A172 (cell line): ENCODE measurements around the gene SMIM7. TPM values are rescaled to one million over a fixed set of nuclear protein-coding genes. Genes with fewer than 3 reads are reported as not detected.
"Not testable (repeated sequence)": the region's sequence is repeated elsewhere in the genome, so short reads cannot be mapped to it uniquely, and the experiment has no call there.

ENCODE experiments used
- DNase-seq: peaks from one replicate; pipeline ENCODE4 v3.0.0-alpha.2; 2015; ENCODE audit warnings: low spot score
- total RNA-seq: library from RNA; depleted of rRNA; stranded (reverse); fragments of >200 nt; shearing (Covaris generic); gene quantifications from 2 replicates; pipeline ENCODE4 v1.2.3, GENCODE V29; 2014

Gene SMIM7
- total RNA-seq, 1 experiment from 2014 or later, result 132 TPM

GRCh38 chr19:16654627-16655026, 5.3 kb downstream of the SMIM7 start:
- no peak for DNase-seq

- DNase-seq, result peak; percentile 34
These were observed 5.8 kb downstream of the SMIM7 start for GRCh38 chr19:16654140-16654539.

GRCh38 chr19:16652854-16653253, 7.1 kb downstream of the SMIM7 start:
- no peak for DNase-seq

- DNase-seq, result not testable (repeated sequence)
These were observed 8.3 kb downstream of the SMIM7 start for GRCh38 chr19:16651421-16652188.

- DNase-seq, result no peak
These were observed 9.1 kb downstream of the SMIM7 start for GRCh38 chr19:16650821-16651220.

- no peak for DNase-seq
These were observed 10.2 kb downstream of the SMIM7 start for GRCh38 chr19:16649734-16650133.

GRCh38 chr19:16645140-16645539, 14.8 kb downstream of the SMIM7 start:
- no peak for DNase-seq

- no peak for DNase-seq
These were observed 18.2 kb downstream of the SMIM7 start for GRCh38 chr19:16641695-16642094.

GRCh38 chr19:16640951-16641350, 19.0 kb downstream of the SMIM7 start:
- no peak for DNase-seq

GRCh38 chr19:16638666-16639065, 21.3 kb downstream of the SMIM7 start:
- DNase-seq, result no peak

GRCh38 chr19:16637535-16637934, 22.4 kb downstream of the SMIM7 start:
- no peak for DNase-seq

GRCh38 chr19:16631465-16631864, 28.5 kb downstream of the SMIM7 start:
- no peak for DNase-seq

- DNase-seq, result peak; percentile 21
These were observed 30.8 kb downstream of the SMIM7 start for GRCh38 chr19:16628984-16629691.

GRCh38 chr19:16628183-16628983, 31.6 kb downstream of the SMIM7 start, which contains the start of gene MED26:
MED26 (minus strand) TSS chr19:16628204; CDS start chr19:16627943, 261 bp downstream.
- peak; percentile 89 for DNase-seq

GRCh38 chr19:16627928-16628182, 32.1 kb downstream of the SMIM7 start:
- no peak for DNase-seq

GRCh38 chr19:16627193-16627927, 32.6 kb downstream of the SMIM7 start:
- no peak for DNase-seq

GRCh38 chr19:16626796-16627192, 33.1 kb downstream of the SMIM7 start:
- no peak for DNase-seq

- no peak for DNase-seq
These were observed 34.6 kb downstream of the SMIM7 start for GRCh38 chr19:16625163-16625958.

GRCh38 chr19:16624236-16624635, 35.7 kb downstream of the SMIM7 start:
- no peak for DNase-seq

- DNase-seq, result no peak
These were observed 36.4 kb downstream of the SMIM7 start for GRCh38 chr19:16623576-16623975.

- DNase-seq, result no peak
These were observed 36.9 kb downstream of the SMIM7 start for GRCh38 chr19:16623066-16623465.
